Panc1 (cell line): ENCODE measurements around the gene ORMDL2.

Experiments
- CTCF ChIP-seq: fragments of 450-650 bp; IDR thresholded peaks from 2 replicates; pipeline ENCODE4 v1.5.1; 2017; ENCODE audit warnings: mild to moderate bottlenecking
- POLR2AphosphoS5 ChIP-seq: IDR thresholded peaks from 2 replicates; pipeline ENCODE4 v1.6.1; 2012; ENCODE audit warnings: mild to moderate bottlenecking, low read depth, low read length, moderate library complexity
- SIN3A ChIP-seq: IDR thresholded peaks from 2 replicates; pipeline ENCODE4 v1.6.1; 2012; ENCODE audit warnings: low read depth, mild to moderate bottlenecking, low read length, moderate library complexity, borderline replicate concordance; ENCODE audit not compliant: insufficient read depth

- no peak for TF ChIP-seq CTCF
- TF ChIP-seq SIN3A = no peak
- TF ChIP-seq POLR2AphosphoS5 = no peak
These were observed 28.1 kb downstream of the ORMDL2 start for GRCh38 chr12:55845785-55846496.
